H1 (cell line): Measurements from ENCODE around the gene PDXDC1. TPM values are rescaled to one million over a fixed set of nuclear protein-coding genes. Genes with fewer than 3 reads are reported as not detected.
"Not testable (repeated sequence)": the region's sequence is repeated elsewhere in the genome, so short reads cannot be mapped to it uniquely, and the experiment has no call there.

Source experiments
- CTCF ChIA-PET: fragments of 300-600 bp; sonication (Branson Sonifier 250); formaldehyde crosslinking; loops from one replicate; lab custom pipeline; 2021; ENCODE audit not compliant: partially characterized antibody; lab: Charles Lee
- POLR2A ChIA-PET: fragments of 300-600 bp; sonication (Branson Sonifier 250); formaldehyde crosslinking; loops from one replicate; lab custom pipeline; 2021; ENCODE audit warnings: inconsistent platforms; ENCODE audit not compliant: partially characterized antibody; lab: Charles Lee
- DNase-seq, 2 experiments: peaks; one replicate each; pipeline versions ENCODE4 v3.0.0 to v3.0.0-alpha.2; 2010 to 2022; ENCODE audit warnings: low spot score in 2 of 2, low read depth in 1 of 2, mixed read lengths in 1 of 2
- FAIRE-seq: peaks from 2 replicates; lab custom pipeline; 2011; peaks lifted over from hg19 to GRCh38; lab: Jason Lieb, UNC
- H2AFZ ChIP-seq: 2 replicates; pipeline ENCODE4 v1.8.1; 2012; ENCODE audit warnings: low read length, inconsistent platforms
- H2AK5ac ChIP-seq: 2 replicates; pipeline ENCODE4 v1.6.1; 2013; ENCODE audit warnings: low read depth, low read length
- H2BK120ac ChIP-seq: replicated peaks from 2 replicates; pipeline ENCODE3; 2013; ENCODE audit warnings: low read depth, low read length, inconsistent platforms
- H2BK12ac ChIP-seq: 2 replicates; pipeline ENCODE4 v1.6.1; 2013; ENCODE audit warnings: low read depth, low read length
- H2BK15ac ChIP-seq: 2 replicates; pipeline ENCODE4 v1.6.1; 2013; ENCODE audit warnings: low read length
- H2BK20ac ChIP-seq: 2 replicates; pipeline ENCODE4 v1.6.1; 2013; ENCODE audit warnings: low read length
- H2BK5ac ChIP-seq: 2 replicates; pipeline ENCODE4 v1.6.1; 2013; ENCODE audit warnings: low read depth, low read length
- H3K14ac ChIP-seq: 2 replicates; pipeline ENCODE4 v1.6.1; 2013; ENCODE audit warnings: inconsistent platforms; ENCODE audit not compliant: insufficient read length
- H3K18ac ChIP-seq: 2 replicates; pipeline ENCODE4 v1.6.1; 2013; ENCODE audit warnings: low read length; ENCODE audit errors: extremely low read depth
- H3K23ac ChIP-seq: 2 replicates; pipeline ENCODE4 v1.6.1; 2013; ENCODE audit warnings: inconsistent platforms; ENCODE audit not compliant: insufficient read length
- H3K23me2 ChIP-seq: 2 replicates; pipeline ENCODE4 v1.6.1; 2013; ENCODE audit warnings: low read depth, low read length
- H3K27ac ChIP-seq: 2 replicates; pipeline ENCODE4 v1.6.1; 2011; ENCODE audit warnings: low read depth, low read length, inconsistent platforms
- H3K27me3 ChIP-seq, 4 experiments: replicated peaks in 1 of 4; 1 replicate in 1 of 4; 2 replicates in 3 of 4; pipeline versions ENCODE4 v1.6.1 to v1.8.1; 2011 to 2013; ENCODE audit warnings: low read length in 3 of 4, mild to moderate bottlenecking in 3 of 4, inconsistent platforms in 2 of 4, mixed read lengths in 2 of 4, moderate library complexity in 1 of 4; ENCODE audit not compliant: control insufficient read depth in 3 of 4, insufficient read depth in 3 of 4; ENCODE audit errors: extremely low read depth in 1 of 4
- H3K36me3 ChIP-seq, 4 experiments: 2 replicates each; pipeline versions ENCODE4 v1.6.1 to v1.8.1; 2011 to 2013; ENCODE audit warnings: mild to moderate bottlenecking in 4 of 4, low read length in 3 of 4, moderate library complexity in 2 of 4, control low read depth in 1 of 4, inconsistent platforms in 1 of 4; ENCODE audit not compliant: insufficient read depth in 4 of 4, control insufficient read depth in 2 of 4
- H3K4ac ChIP-seq: replicated peaks from 2 replicates; pipeline ENCODE3; 2013; ENCODE audit warnings: low read length, low read depth, mixed read lengths, inconsistent platforms; ENCODE audit not compliant: insufficient read length
- H3K4me1 ChIP-seq, 4 experiments: replicated peaks in 1 of 4; 1 replicate in 1 of 4; 2 replicates in 3 of 4; pipeline versions ENCODE4 v1.6.1 to v1.8.1; 2011 to 2013; ENCODE audit warnings: low read length in 3 of 4, inconsistent platforms in 2 of 4, mixed read lengths in 1 of 4; ENCODE audit not compliant: insufficient read depth in 4 of 4, control insufficient read depth in 3 of 4
- H3K4me2 ChIP-seq, 2 experiments: 2 replicates each; pipeline versions ENCODE4 v1.6.1 to v1.8.1; 2011 to 2013; ENCODE audit warnings: low read depth in 2 of 2, low read length in 2 of 2, control low read depth in 1 of 2, inconsistent platforms in 1 of 2, mild to moderate bottlenecking in 1 of 2; ENCODE audit not compliant: insufficient read depth in 1 of 2
- H3K4me3 ChIP-seq, 4 experiments: fragments of 200-600, 300-600 bp in 1 of 4; sonication (generic), shearing (Covaris generic), sonication (Bioruptor Twin) in 1 of 4; 2 replicates each; pipeline versions ENCODE4 v1.5.1 to v1.8.1; 2011 to 2016; ENCODE audit warnings: low read length in 4 of 4, low read depth in 3 of 4, control low read depth in 2 of 4, inconsistent platforms in 2 of 4, mild to moderate bottlenecking in 2 of 4, mixed read lengths in 1 of 4, moderate library complexity in 1 of 4; ENCODE audit not compliant: insufficient read depth in 2 of 4; ENCODE audit errors: extremely low read depth in 1 of 4
- H3K56ac ChIP-seq: replicated peaks from 2 replicates; pipeline ENCODE3; 2013; ENCODE audit warnings: low read depth, mild to moderate bottlenecking, mixed read lengths, low read length, inconsistent platforms; ENCODE audit not compliant: insufficient read length
- H3K79me1 ChIP-seq: 2 replicates; pipeline ENCODE4 v1.6.1; 2013; ENCODE audit warnings: low read depth, low read length, control low read depth
- H3K79me2 ChIP-seq, 2 experiments: 2 replicates each; pipeline versions ENCODE4 v1.6.1 to v1.8.1; 2012 to 2013; ENCODE audit warnings: low read length in 2 of 2, mild to moderate bottlenecking in 2 of 2, inconsistent platforms in 1 of 2; ENCODE audit not compliant: insufficient read depth in 2 of 2, control insufficient read depth in 1 of 2
- H3K9ac ChIP-seq, 4 experiments: replicated peaks in 1 of 4; 1 replicate in 1 of 4; 2 replicates in 3 of 4; pipeline versions ENCODE4 v1.6.1 to v1.8.1; 2011 to 2013; ENCODE audit warnings: low read depth in 3 of 4, low read length in 3 of 4, control low read depth in 2 of 4, mild to moderate bottlenecking in 2 of 4, moderate library complexity in 2 of 4, inconsistent platforms in 1 of 4; ENCODE audit errors: extremely low read depth in 1 of 4
- H3K9me3 ChIP-seq, 2 experiments: 2 replicates each; pipeline versions ENCODE4 v1.6.1 to v1.8.1; 2012 to 2013; ENCODE audit warnings: mild to moderate bottlenecking in 2 of 2, moderate library complexity in 2 of 2, control low read depth in 1 of 2, inconsistent platforms in 1 of 2, low read depth in 1 of 2, low read length in 1 of 2, mixed read lengths in 1 of 2; ENCODE audit not compliant: insufficient read depth in 2 of 2
- H4K20me1 ChIP-seq, 2 experiments: replicated peaks in 1 of 2; 2 replicates each; pipeline versions ENCODE3 to v1.8.1; 2011 to 2013; ENCODE audit warnings: inconsistent platforms in 2 of 2, low read length in 2 of 2, mild to moderate bottlenecking in 1 of 2; ENCODE audit not compliant: insufficient read depth in 2 of 2, control insufficient read depth in 1 of 2
- H4K5ac ChIP-seq: 2 replicates; pipeline ENCODE4 v1.6.1; 2013; ENCODE audit warnings: low read length, low read depth, mixed read lengths, inconsistent platforms; ENCODE audit not compliant: insufficient read length
- H4K8ac ChIP-seq: 2 replicates; pipeline ENCODE4 v1.8.0; 2013; ENCODE audit warnings: mild to moderate bottlenecking, moderate library complexity, low read length, inconsistent platforms; ENCODE audit not compliant: insufficient read depth; ENCODE audit errors: extremely low read depth
- H4K91ac ChIP-seq: replicated peaks from 2 replicates; pipeline ENCODE3; 2013; ENCODE audit warnings: low read length, mixed read lengths, inconsistent platforms; ENCODE audit not compliant: insufficient read length
- WGBS, 2 experiments: shearing (Covaris generic) in 1 of 2; methylation state at CpG; one replicate each; pipeline versions ENCODE4 v1.1.6 to v1.1.7; 2013 to 2015; ENCODE audit warnings: low lambda C conversion rate in 2 of 2, mixed read lengths in 2 of 2, inconsistent platforms in 1 of 2, low coverage in 1 of 2, missing lambda C conversion rate in 1 of 2; ENCODE audit not compliant: insufficient replicate concordance in 2 of 2, insufficient coverage in 1 of 2, insufficient read length in 1 of 2; ENCODE audit errors: extremely low coverage in 1 of 2, missing lambda C conversion rate in 1 of 2; 5-methylcytosine and 5-hydroxymethylcytosine counted together
- polyA plus RNA-seq, 7 experiments: library from polyadenylated mRNA; depleted of rRNA in 3 of 7; stranded (reverse) in 5 of 7; unstranded in 2 of 7; fragments of >200 nt in 5 of 7; fragments of 200-250 nt in 2 of 7; gene quantifications; 1 replicate in 5 of 7; 2 replicates in 1 of 7; 4 replicates in 1 of 7; pipeline versions ENCODE4 v1.2.1 to v1.2.3, GENCODE V29; 2011 to 2013; ENCODE audit warnings: missing spikeins in 2 of 7, mixed read lengths in 2 of 7
- total RNA-seq: library from RNA; stranded (reverse); fragmentation: NEBNext Ultra II Directional; extraction: Animal tissue kit (Norgen Biotek cat#: 25700); gene quantifications from 2 replicates; pipeline ENCODE4 v1.2.1, GENCODE V29; 2021

Gene PDXDC1
- total and polyA plus RNA-seq, 2 of the 8 experiments (the other 6 are each of a cell fraction or from before 2014, with no cell fraction given): 56.6 to 118 TPM

GRCh38 chr16:15012941-15013340 lies 38.1 kb downstream of the PDXDC1 start:
- not testable (repeated sequence) for H2BK15ac ChIP-seq, H2AFZ ChIP-seq, H4K91ac ChIP-seq, H2AK5ac ChIP-seq, H2BK20ac ChIP-seq, H3K56ac ChIP-seq, H4K5ac ChIP-seq, H3K4me1 ChIP-seq, H3K27me3 ChIP-seq, H3K79me1 ChIP-seq, H3K14ac ChIP-seq, H3K4me2 ChIP-seq, H2BK5ac ChIP-seq, H4K20me1 ChIP-seq, FAIRE-seq, H3K23ac ChIP-seq, H3K9ac ChIP-seq, H3K27ac ChIP-seq, H4K8ac ChIP-seq, H3K18ac ChIP-seq, H2BK12ac ChIP-seq, H3K4me3 ChIP-seq, H3K23me2 ChIP-seq, H3K9me3 ChIP-seq, DNase-seq, H2BK120ac ChIP-seq, H3K79me2 ChIP-seq, H3K4ac ChIP-seq
- CTCF ChIA-PET: interaction anchor here (1.1 to 1.3 kb wide), 2 partner anchors 9 kb away, joined by 3 to 4 read pairs; no protein-coding TSS in a partner anchor
- POLR2A ChIA-PET: interaction anchor here (0.7 kb wide), 1 partner anchor 1141 kb away, joined by 3 read pairs; no protein-coding TSS in a partner anchor
- peaks cover 0 to 20% (median 11%) of the 10 kb centered on the region in 4 experiments; a peak in 6 of 8 replicates for H3K36me3 ChIP-seq
- 92% methylated on average over 10 of the region's 10 CpGs; no CpG with 5 or more reads in 1 of the 2 experiments for WGBS, 2 experiments

GRCh38 chr16:15015671-15016070 lies 40.8 kb downstream of the PDXDC1 start:
- 93% methylated on average over 3 of the region's 3 CpGs; no CpG with 5 or more reads in 1 of the 2 experiments for WGBS, 2 experiments
- not testable (repeated sequence) for DNase-seq

More at GRCh38 chr16:15015671-15016070, 40.8 kb downstream of the PDXDC1 start:
- H2BK20ac ChIP-seq, H4K20me1 ChIP-seq, H3K14ac ChIP-seq, H2BK12ac ChIP-seq, H3K27me3 ChIP-seq, H2BK5ac ChIP-seq, H4K5ac ChIP-seq, H2AFZ ChIP-seq, CTCF ChIA-PET, H3K79me2 ChIP-seq, H3K4ac ChIP-seq, H3K79me1 ChIP-seq, H3K27ac ChIP-seq, H2BK120ac ChIP-seq, H3K9me3 ChIP-seq, H3K4me2 ChIP-seq, H3K4me3 ChIP-seq, FAIRE-seq, H3K4me1 ChIP-seq, H3K9ac ChIP-seq, H3K23me2 ChIP-seq, H3K23ac ChIP-seq, H4K91ac ChIP-seq, H4K8ac ChIP-seq, H2BK15ac ChIP-seq, H2AK5ac ChIP-seq, H3K56ac ChIP-seq, POLR2A ChIA-PET, H3K18ac ChIP-seq: not testable (repeated sequence)
- peaks cover 0 to 20% (median 15%) of the 10 kb centered on the region in 4 experiments; a peak in 6 of 8 replicates for H3K36me3 ChIP-seq
